Measurements from ENCODE around the gene TENM4. TPM values are rescaled to one million over a fixed set of nuclear protein-coding genes. Genes with fewer than 3 reads are reported as not detected.

Gene TENM4
- total RNA-seq, 2 experiments from 2014 or later: not detected

GRCh38 chr11:78804991-78805390 lies 635.8 kb downstream of the TENM4 start:
- Mint-ChIP-seq H3K27me3 (no peaks in the 10 kb centered on the region), H3K36me3 (ENCODE audit: low read depth) (no peaks in the 10 kb centered on the region), H3K27ac (no peak overlapping the region), H3K9me3 (no peaks in the 10 kb centered on the region), H3K4me3 (no peak overlapping the region), H3K4me1 (ENCODE audit: low read depth) (no peaks in the 10 kb centered on the region)
- ChIA-PET CTCF (interaction anchor here (3.0 kb wide), 1 partner anchor 159 kb away, joined by 14 read pairs; no protein-coding TSS in a partner anchor), POLR2A (no interaction called here)
- TF ChIP-seq, protein P1, sequence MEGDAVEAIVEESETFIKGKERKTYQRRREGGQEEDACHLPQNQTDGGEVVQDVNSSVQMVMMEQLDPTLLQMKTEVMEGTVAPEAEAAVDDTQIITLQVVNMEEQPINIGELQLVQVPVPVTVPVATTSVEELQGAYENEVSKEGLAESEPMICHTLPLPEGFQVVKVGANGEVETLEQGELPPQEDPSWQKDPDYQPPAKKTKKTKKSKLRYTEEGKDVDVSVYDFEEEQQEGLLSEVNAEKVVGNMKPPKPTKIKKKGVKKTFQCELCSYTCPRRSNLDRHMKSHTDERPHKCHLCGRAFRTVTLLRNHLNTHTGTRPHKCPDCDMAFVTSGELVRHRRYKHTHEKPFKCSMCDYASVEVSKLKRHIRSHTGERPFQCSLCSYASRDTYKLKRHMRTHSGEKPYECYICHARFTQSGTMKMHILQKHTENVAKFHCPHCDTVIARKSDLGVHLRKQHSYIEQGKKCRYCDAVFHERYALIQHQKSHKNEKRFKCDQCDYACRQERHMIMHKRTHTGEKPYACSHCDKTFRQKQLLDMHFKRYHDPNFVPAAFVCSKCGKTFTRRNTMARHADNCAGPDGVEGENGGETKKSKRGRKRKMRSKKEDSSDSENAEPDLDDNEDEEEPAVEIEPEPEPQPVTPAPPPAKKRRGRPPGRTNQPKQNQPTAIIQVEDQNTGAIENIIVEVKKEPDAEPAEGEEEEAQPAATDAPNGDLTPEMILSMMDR (IDR thresholded peaks at IDR 0.05): no peak
- ATAC-seq: no peak
- no peak for DNase-seq
- intact Hi-C loops (cut with micrococcal nuclease): no loop called here

DNA sequence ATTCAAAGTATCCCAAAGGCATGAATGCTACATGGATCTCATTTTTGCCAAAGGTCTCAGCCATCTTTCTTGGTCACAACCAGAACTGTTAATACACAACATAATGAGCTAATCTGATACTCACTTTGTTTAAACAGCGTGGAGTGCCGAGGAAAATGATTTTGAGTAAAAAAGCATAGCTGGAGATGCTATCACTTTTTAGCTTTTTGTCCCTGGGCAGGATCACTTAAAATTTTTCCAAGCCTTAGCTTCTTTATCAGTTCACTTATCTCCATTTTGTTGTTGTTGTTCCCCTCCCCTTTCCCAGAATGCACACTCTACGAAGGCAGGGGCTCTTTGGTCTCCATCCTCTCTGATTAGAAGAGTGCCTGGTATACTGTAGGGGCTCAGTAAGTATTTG lies 636.8 kb downstream of the TENM4 start:
- Mint-ChIP-seq H3K36me3 (ENCODE audit: low read depth) (no peaks in the 10 kb centered on the region), H3K27ac (no peak overlapping the region), H3K9me3 (no peaks in the 10 kb centered on the region), H3K4me1 (ENCODE audit: low read depth) (no peaks in the 10 kb centered on the region), H3K4me3 (no peak overlapping the region), H3K27me3 (no peaks in the 10 kb centered on the region)
- CTCF ChIA-PET: interaction anchor here (0.9 to 3.0 kb wide), 3 partner anchors 9 to 158 kb away, joined by 3 to 14 read pairs (median 4); no protein-coding TSS in a partner anchor
- ATAC-seq (no peak), DNase-seq (no peak)
- intact Hi-C loops (cut with micrococcal nuclease): no loop called here
- TF ChIP-seq, protein P1 (IDR thresholded peaks at IDR 0.05): no peak
- POLR2A ChIA-PET: interaction anchor here (0.6 kb wide), 1 partner anchor 182 kb away, joined by 3 read pairs; no protein-coding TSS in a partner anchor

DNA sequence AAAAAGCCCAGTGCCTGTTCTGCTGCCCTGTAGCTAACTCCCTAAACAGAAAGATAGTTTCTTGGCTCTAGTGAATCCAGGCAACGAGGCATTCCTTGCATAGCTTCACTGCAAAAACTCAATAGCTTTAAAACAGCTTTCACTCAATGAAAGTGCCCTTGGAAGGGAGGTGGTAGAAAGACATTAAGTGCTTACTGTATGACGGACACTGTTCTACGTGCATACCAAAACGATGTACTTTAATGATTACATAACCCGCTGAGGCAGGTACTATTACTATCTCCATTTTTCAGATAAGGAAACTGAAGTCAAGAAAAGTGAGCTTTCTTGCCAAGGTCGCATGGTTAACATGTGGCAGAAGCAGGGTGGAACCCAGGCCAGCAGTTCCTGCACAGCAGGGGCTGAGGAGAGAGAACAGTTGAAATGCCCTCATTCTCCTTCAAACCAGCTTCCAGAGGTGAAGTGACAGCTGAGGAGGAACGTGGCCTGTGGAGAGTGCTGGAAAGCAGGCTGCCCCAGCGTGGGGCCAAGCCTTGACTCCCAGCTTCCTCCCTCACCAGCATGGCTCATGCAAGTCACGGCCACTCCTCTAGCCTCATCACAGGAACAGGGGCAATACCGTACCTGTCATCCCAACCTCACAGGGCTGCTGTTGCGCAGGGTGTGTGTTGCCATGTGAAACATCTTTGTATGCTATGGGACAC lies 638.6 kb downstream of the TENM4 start:
- no peaks in the 10 kb centered on the region for H3K9me3 Mint-ChIP-seq
- ChIA-PET CTCF (interaction anchor here (0.7 to 3.0 kb wide), 2 partner anchors 114 to 156 kb away, joined by 3 to 14 read pairs; no protein-coding TSS in a partner anchor), POLR2A (no interaction called here)
- no peaks in the 10 kb centered on the region for H3K27me3 Mint-ChIP-seq
- TF ChIP-seq, protein P1 (IDR thresholded peaks at IDR 0.05): no peak
- ATAC-seq (no peak), DNase-seq (no peak)
- H3K36me3 Mint-ChIP-seq (ENCODE audit: low read depth): no peaks in the 10 kb centered on the region
- no peak overlapping the region for H3K27ac Mint-ChIP-seq
- no peaks in the 10 kb centered on the region for H3K4me1 Mint-ChIP-seq (ENCODE audit: low read depth)
- H3K4me3 Mint-ChIP-seq: no peak overlapping the region
- intact Hi-C loops (cut with micrococcal nuclease): no loop called here

DNA sequence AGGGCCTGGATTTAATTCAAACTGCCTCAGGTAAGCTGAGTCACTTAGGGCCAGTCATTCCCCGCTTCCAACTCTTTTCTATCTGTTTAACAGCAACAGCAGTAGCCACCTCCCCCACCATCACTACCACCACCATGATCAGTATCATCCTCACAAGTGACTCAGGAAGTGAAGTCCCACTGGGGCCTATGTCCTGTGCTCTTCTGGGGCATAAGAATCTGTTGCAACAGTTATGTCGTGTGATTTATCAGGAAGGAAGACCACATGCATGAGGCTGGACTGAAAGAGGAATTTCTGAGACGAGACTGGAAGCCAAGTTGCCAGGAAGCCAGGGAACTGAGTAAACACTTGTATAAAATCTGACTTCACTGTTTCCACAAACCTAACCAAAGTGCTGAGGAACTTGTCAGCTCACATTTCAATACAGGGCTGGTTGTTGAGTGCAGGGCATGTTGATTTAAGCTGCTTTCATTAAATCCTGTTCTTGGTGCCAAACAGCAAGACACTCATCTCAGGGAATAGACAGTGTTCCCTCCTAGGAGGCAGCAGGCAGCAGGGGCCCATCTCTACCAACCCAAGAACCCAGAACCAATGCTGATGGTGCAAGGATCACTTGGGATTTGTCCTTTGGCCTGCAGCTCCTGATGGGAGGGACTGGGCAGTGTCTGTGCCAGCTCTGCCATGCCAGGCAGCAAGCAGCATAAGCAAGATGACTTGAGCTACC lies 639.5 kb downstream of the TENM4 start:
- CTCF ChIA-PET: no interaction called here
- Mint-ChIP-seq H3K27ac (no peak overlapping the region), H3K36me3 (ENCODE audit: low read depth) (no peaks in the 10 kb centered on the region), H3K27me3 (no peaks in the 10 kb centered on the region), H3K4me3 (no peak overlapping the region), H3K9me3 (no peaks in the 10 kb centered on the region), H3K4me1 (ENCODE audit: low read depth) (no peaks in the 10 kb centered on the region)
- DNase-seq: no peak
- TF ChIP-seq, protein P1 (IDR thresholded peaks at IDR 0.05): no peak
- ATAC-seq: no peak
- POLR2A ChIA-PET: no interaction called here
- intact Hi-C loops (cut with micrococcal nuclease): no loop called here

DNA sequence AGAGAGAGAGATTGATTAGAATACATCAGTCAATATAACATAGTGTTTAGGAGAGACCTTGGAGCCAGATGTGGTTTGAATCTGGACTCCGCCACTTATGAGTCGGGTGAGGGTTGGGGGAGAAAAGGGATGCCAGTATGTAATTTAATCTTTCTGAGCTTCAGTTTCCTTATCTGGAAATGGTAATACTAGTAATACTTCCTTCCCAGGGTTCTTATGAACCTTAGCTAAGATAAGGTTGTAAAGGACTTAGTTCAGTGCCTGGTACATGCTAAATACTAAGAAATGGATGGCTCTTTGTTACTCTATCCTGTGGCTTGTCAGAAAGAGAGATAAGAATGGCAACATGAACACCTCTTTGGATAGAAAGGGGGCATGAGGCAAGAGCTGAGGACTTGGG lies 640.1 kb downstream of the TENM4 start:
- TF ChIP-seq, protein P1 (IDR thresholded peaks at IDR 0.05): no peak
- no peak for ATAC-seq
- Mint-ChIP-seq H3K4me3 (no peak overlapping the region), H3K9me3 (no peaks in the 10 kb centered on the region), H3K27me3 (no peaks in the 10 kb centered on the region), H3K27ac (no peak overlapping the region), H3K4me1 (ENCODE audit: low read depth) (no peaks in the 10 kb centered on the region), H3K36me3 (ENCODE audit: low read depth) (no peaks in the 10 kb centered on the region)
- ChIA-PET POLR2A (no interaction called here), CTCF (no interaction called here)
- DNase-seq: no peak
- intact Hi-C loops (cut with micrococcal nuclease): no loop called here

Measured in activated CD8-positive, alpha-beta T cell treated with anti-CD3 and anti-CD28 coated beads for 36 hours (primary cell).